K562 (cell line): ENCODE measurements around the gene MED13L. TPM values are rescaled to one million over a fixed set of nuclear protein-coding genes. Genes with fewer than 3 reads are reported as not detected.
A peak's percentile ranks its signal among the peaks of the same experiment; 100 is the strongest.

Experiments used
- ATF1 ChIP-seq, 2 experiments: fragments of 450-650 bp in 1 of 2; IDR thresholded peaks; 2 replicates each; pipeline ENCODE4 v1.6.1; 2016; ENCODE audit warnings: missing compliant biosample characterization in 1 of 2, missing genetic modification characterization in 1 of 2
- ATF7 ChIP-seq: fragments of 450-650 bp; IDR thresholded peaks from 2 replicates; pipeline ENCODE4 v1.7.1; 2014; ENCODE audit warnings: mild to moderate bottlenecking, moderate library complexity
- CC2D1A ChIP-seq: fragments of 450-650 bp; IDR thresholded peaks from 2 replicates; pipeline ENCODE4 v1.6.1; 2017; ENCODE audit warnings: mild to moderate bottlenecking
- CREB1 ChIP-seq, 2 experiments: sonication (generic) in 1 of 2; formaldehyde crosslinking in 1 of 2; IDR thresholded peaks; 2 replicates each; pipeline versions ENCODE4 v1.6.1 to v1.8.0; 2012 to 2022; ENCODE audit warnings: inconsistent platforms in 1 of 2, mild to moderate bottlenecking in 1 of 2, missing genetic modification reagents in 1 of 2, moderate library complexity in 1 of 2
- HIVEP1 ChIP-seq: fragments of 250-450 bp; sonication (Bioruptor Pico); IDR thresholded peaks from 2 replicates; pipeline ENCODE4 v1.4.0; 2020; ENCODE audit warnings: mild to moderate bottlenecking
- KLF13 ChIP-seq: fragments of 450-650 bp; IDR thresholded peaks from 2 replicates; pipeline ENCODE4 v1.6.1; 2016; ENCODE audit warnings: missing genetic modification characterization, low read depth, mild to moderate bottlenecking, missing compliant biosample characterization, moderate library complexity, borderline replicate concordance
- SIN3B ChIP-seq: fragments of 450-650 bp; IDR thresholded peaks from 2 replicates; pipeline ENCODE4 v1.6.1; 2017; ENCODE audit warnings: low read depth, mild to moderate bottlenecking, moderate library complexity
- SMARCA4 ChIP-seq: fragments of 450-650 bp; IDR thresholded peaks from 2 replicates; pipeline ENCODE4 v1.6.1; 2016
- SRSF3 ChIP-seq: fragments of 200-400 bp; formaldehyde crosslinking; IDR thresholded peaks from 2 replicates; pipeline ENCODE4 v1.6.1; 2016; ENCODE audit warnings: mild to moderate bottlenecking, low read length, moderate library complexity; ENCODE audit not compliant: insufficient read depth
- TARDBP ChIP-seq: fragments of 450-650 bp; IDR thresholded peaks from 2 replicates; pipeline ENCODE4 v1.6.1; 2016
- ZBED1 ChIP-seq: IDR thresholded peaks from 2 replicates; pipeline ENCODE4 v1.6.1; 2014
- ZBTB8A ChIP-seq: fragments of 450-650 bp; IDR thresholded peaks from 2 replicates; pipeline ENCODE4 v1.6.1; 2018; ENCODE audit warnings: mild to moderate bottlenecking, moderate library complexity; ENCODE audit not compliant: partially characterized antibody
- ZNF436 ChIP-seq: fragments of 250-450, 450-650 bp; sonication (Bioruptor Pico); formaldehyde crosslinking; IDR thresholded peaks from 2 replicates; pipeline ENCODE4 v1.7.0; 2020; ENCODE audit warnings: mild to moderate bottlenecking
- polyA plus RNA-seq, 8 experiments: library from polyadenylated mRNA; depleted of rRNA in 4 of 8; stranded (reverse) in 5 of 8; unstranded in 3 of 8; fragments of >200 nt; fragmentation: Nextera tagmentation in 2 of 8; fragmentation: Illumina TruSeq in 1 of 8; extraction: Ambion mirVana in 2 of 8; extraction: Trizol in 1 of 8; gene quantifications; 2 replicates each; pipeline versions ENCODE4 v1.2.1 to v1.2.3, GENCODE V29; 2011 to 2014; ENCODE audit warnings: inconsistent platforms in 1 of 8, missing spikeins in 1 of 8
- total RNA-seq, 7 experiments: library from RNA; depleted of rRNA in 6 of 7; stranded (reverse); fragments of >200 nt in 6 of 7; fragmentation: Illumina TruSeq in 2 of 7; extraction: Trizol in 2 of 7; gene quantifications; 2 replicates each; pipeline versions ENCODE4 v1.2.1 to v1.2.3, GENCODE V29; 2011 to 2021; ENCODE audit warnings: low replicate concordance in 1 of 7
- TF ChIP-seq, protein P1 (sequence below), 2 experiments: fragments of 450-650 bp; IDR thresholded peaks; 2 replicates each; pipeline ENCODE4 v1.6.1; 2016; ENCODE audit warnings: mild to moderate bottlenecking in 2 of 2, borderline replicate concordance in 1 of 2, low read depth in 1 of 2, moderate library complexity in 1 of 2
- TF ChIP-seq, protein P2 (sequence below): fragments of 450-650 bp; IDR thresholded peaks from 2 replicates; pipeline ENCODE4 v1.6.1; 2016; ENCODE audit warnings: low read depth, mild to moderate bottlenecking, moderate library complexity
- TF ChIP-seq, protein P3 (sequence below): sonication (generic); formaldehyde crosslinking; IDR thresholded peaks from 2 replicates; pipeline ENCODE4 v1.8.1; 2022; ENCODE audit warnings: missing genetic modification reagents
- TF ChIP-seq, protein P4 (sequence below): fragments of 150-350 bp; conservative IDR thresholded peaks from 2 replicates; pipeline ENCODE4 v1.6.1; 2014; ENCODE audit warnings: low read length

Gene MED13L
- total and polyA plus RNA-seq, 9 of the 15 experiments (the other 6 are each of a cell fraction or from before 2014, with no cell fraction given): 13.4 to 90.3 (median 36.9) TPM

DNA sequence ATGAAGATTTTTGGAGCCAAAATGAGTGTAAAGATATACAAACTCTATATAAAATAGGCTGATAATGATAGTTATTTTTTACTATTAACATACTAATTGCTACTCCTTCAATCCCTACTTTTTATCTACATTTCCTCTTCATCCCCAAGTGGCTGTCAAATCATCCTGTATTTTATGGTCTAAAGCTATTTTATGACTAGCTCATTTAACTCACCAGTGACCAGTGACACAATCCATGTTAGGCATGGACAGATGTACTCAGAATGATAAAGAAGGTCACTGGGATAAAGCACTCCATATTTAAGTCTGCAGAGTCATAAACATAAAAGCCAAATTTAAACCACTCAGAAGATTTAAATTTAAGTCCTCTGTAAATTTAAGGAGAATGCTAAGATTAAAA is 183.0 kb downstream of the MED13L start (continued):
- TF ChIP-seq, protein P1, sequence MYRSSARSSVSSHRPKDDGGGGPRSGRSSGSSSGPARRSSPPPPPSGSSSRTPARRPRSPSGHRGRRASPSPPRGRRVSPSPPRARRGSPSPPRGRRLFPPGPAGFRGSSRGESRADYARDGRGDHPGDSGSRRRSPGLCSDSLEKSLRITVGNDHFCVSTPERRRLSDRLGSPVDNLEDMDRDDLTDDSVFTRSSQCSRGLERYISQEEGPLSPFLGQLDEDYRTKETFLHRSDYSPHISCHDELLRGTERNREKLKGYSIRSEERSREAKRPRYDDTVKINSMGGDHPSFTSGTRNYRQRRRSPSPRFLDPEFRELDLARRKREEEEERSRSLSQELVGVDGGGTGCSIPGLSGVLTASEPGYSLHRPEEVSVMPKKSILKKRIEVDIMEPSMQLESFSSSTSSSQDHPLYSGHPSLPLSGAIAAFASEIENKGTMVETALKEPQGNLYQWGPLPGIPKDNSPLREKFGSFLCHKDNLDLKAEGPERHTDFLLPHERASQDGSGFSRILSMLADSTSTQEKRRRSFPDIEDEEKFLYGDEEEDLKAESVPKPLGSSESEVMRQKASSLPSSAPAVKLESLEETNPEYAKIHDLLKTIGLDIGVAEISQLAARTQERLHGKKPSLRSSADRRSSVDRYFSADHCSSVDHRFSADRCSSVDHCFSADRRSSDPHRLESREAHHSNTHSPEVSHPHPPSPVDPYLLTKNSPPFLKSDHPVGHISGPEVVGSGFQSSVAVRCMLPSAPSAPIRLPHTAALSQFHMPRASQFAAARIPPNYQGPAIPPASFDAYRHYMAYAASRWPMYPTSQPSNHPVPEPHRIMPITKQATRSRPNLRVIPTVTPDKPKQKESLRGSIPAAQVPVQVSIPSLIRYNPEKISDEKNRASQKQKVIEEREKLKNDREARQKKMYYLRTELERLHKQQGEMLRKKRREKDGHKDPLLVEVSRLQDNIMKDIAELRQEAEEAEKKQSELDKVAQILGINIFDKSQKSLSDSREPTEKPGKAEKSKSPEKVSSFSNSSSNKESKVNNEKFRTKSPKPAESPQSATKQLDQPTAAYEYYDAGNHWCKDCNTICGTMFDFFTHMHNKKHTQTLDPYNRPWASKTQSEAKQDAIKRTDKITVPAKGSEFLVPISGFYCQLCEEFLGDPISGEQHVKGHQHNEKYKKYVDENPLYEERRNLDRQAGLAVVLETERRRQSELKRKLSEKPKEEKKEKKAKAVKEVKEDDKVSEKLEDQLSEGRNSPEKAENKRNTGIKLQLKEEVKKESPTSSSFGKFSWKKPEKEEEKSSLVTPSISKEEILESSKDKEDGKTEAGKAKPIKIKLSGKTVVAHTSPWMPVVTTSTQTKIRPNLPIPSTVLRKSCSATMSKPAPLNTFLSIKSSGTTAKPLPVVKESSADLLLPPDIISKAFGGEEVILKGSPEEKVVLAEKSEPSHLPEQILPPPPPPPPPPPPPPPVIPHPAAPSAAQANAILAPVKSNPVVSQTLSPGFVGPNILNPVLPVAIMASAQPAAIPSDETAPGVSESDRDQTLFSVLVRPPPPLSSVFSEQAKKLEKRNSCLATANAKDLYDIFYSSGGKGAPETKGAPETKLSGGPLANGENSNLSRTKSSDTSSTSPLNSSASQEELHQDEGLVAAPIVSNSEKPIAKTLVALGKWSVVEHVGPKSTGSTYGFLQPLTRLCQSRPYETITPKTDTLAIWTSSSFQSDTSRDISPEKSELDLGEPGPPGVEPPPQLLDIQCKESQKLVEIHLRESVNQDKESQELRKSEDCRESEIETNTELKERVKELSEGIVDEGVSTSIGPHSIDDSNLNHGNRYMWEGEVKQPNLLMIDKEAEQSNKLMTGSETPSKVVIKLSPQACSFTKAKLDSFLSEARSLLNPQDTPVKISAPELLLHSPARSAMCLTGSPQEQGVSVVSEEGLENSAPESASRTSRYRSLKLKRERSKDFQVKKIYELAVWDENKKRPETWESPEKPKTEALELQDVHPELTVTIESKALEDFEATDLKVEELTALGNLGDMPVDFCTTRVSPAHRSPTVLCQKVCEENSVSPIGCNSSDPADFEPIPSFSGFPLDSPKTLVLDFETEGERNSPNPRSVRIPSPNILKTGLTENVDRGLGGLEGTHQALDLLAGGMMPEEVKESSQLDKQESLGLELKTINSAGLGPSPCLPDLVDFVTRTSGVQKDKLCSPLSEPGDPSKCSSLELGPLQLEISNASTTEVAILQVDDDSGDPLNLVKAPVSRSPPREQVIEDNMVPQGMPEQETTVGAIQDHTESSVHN (IDR thresholded peaks at IDR 0.05; ENCODE audit: borderline replicate concordance in 1 of 2, low read depth in 1 of 2): no peak
- TF ChIP-seq, protein P2, sequence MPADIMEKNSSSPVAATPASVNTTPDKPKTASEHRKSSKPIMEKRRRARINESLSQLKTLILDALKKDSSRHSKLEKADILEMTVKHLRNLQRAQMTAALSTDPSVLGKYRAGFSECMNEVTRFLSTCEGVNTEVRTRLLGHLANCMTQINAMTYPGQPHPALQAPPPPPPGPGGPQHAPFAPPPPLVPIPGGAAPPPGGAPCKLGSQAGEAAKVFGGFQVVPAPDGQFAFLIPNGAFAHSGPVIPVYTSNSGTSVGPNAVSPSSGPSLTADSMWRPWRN: no peak
- TF ChIP-seq SMARCA4: peak; percentile 60; the same call in 1 of the 2 replicates
- TF ChIP-seq, protein P3, sequence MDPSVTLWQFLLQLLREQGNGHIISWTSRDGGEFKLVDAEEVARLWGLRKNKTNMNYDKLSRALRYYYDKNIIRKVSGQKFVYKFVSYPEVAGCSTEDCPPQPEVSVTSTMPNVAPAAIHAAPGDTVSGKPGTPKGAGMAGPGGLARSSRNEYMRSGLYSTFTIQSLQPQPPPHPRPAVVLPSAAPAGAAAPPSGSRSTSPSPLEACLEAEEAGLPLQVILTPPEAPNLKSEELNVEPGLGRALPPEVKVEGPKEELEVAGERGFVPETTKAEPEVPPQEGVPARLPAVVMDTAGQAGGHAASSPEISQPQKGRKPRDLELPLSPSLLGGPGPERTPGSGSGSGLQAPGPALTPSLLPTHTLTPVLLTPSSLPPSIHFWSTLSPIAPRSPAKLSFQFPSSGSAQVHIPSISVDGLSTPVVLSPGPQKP (CRISPR knock-in tag): no peak
- TF ChIP-seq HIVEP1 (CRISPR knock-in tag): no peak
- no peak for TF ChIP-seq ZBED1
- TF ChIP-seq ZBTB8A: no peak
- TF ChIP-seq SRSF3: no peak
- TF ChIP-seq TARDBP: no peak
- TF ChIP-seq CC2D1A: no peak
- TF ChIP-seq SIN3B: no peak
- TF ChIP-seq, protein P4, sequence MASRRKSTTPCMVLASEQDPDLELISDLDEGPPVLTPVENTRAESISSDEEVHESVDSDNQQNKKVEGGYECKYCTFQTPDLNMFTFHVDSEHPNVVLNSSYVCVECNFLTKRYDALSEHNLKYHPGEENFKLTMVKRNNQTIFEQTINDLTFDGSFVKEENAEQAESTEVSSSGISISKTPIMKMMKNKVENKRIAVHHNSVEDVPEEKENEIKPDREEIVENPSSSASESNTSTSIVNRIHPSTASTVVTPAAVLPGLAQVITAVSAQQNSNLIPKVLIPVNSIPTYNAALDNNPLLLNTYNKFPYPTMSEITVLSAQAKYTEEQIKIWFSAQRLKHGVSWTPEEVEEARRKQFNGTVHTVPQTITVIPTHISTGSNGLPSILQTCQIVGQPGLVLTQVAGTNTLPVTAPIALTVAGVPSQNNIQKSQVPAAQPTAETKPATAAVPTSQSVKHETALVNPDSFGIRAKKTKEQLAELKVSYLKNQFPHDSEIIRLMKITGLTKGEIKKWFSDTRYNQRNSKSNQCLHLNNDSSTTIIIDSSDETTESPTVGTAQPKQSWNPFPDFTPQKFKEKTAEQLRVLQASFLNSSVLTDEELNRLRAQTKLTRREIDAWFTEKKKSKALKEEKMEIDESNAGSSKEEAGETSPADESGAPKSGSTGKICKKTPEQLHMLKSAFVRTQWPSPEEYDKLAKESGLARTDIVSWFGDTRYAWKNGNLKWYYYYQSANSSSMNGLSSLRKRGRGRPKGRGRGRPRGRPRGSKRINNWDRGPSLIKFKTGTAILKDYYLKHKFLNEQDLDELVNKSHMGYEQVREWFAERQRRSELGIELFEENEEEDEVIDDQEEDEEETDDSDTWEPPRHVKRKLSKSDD: no peak
- no peak for TF ChIP-seq ZNF436 (CRISPR knock-in tag)
- no peak for TF ChIP-seq ATF7
- TF ChIP-seq ATF1 (CRISPR knock-in tag; IDR thresholded peaks at IDR 0.05): no peak
- no peak for TF ChIP-seq ATF1 (tag; IDR thresholded peaks at IDR 0.05)
- no peak for TF ChIP-seq CREB1 (IDR thresholded peaks at IDR 0.05)
- TF ChIP-seq CREB1 (CRISPR knock-in tag; IDR thresholded peaks at IDR 0.05): no peak
- no peak for TF ChIP-seq KLF13
